Thoracic aorta (tissue), 2 donors: ENCODE results near the gene EID1. TPM values are rescaled to one million over a fixed set of nuclear protein-coding genes. Genes with fewer than 3 reads are reported as not detected.
"Not testable (repeated sequence)": the region's sequence is repeated elsewhere in the genome, so short reads cannot be mapped to it uniquely, and the experiment has no call there.

Experiments
- ATAC-seq: fragments of 150-250 bp; one replicate; pipeline ENCODE4 v1.8.0; 2017; ENCODE audit warnings: low read depth; ENCODE audit not compliant: insufficient number of reproducible peaks, low FRiP score
- DNase-seq: peaks from one replicate; pipeline ENCODE4 v3.0.0-alpha.2; 2020; ENCODE audit warnings: low spot score
- H3K27ac ChIP-seq, 2 donors: fragments of 200-600 bp; sonication (generic); 1 replicate in 1 of 2; 2 replicates in 1 of 2; pipeline ENCODE4 v1.5.1; 2016; ENCODE audit warnings: mild to moderate bottlenecking in 2 of 2, moderate library complexity in 2 of 2
- H3K27me3 ChIP-seq: fragments of 200-600 bp; sonication (generic); replicated peaks from 2 replicates; pipeline ENCODE4 v1.6.0; 2016; ENCODE audit warnings: mild to moderate bottlenecking; ENCODE audit not compliant: insufficient read depth
- H3K36me3 ChIP-seq: fragments of 200-600 bp; sonication (generic); one replicate; pipeline ENCODE4 v1.5.1; 2016
- H3K4me1 ChIP-seq, 2 donors: fragments of 200-600 bp; sonication (generic); 1 replicate in 1 of 2; 2 replicates in 1 of 2; pipeline versions ENCODE4 v1.5.1 to v1.6.0; 2016; ENCODE audit warnings: low read depth in 2 of 2, mild to moderate bottlenecking in 1 of 2; ENCODE audit not compliant: control insufficient read depth in 1 of 2
- H3K4me3 ChIP-seq: fragments of 200-600 bp; sonication (generic); 2 replicates; pipeline ENCODE4 v1.5.1; 2016; ENCODE audit warnings: mild to moderate bottlenecking
- H3K9me3 ChIP-seq: fragments of 200-600 bp; sonication (generic); 2 replicates; pipeline ENCODE4 v1.5.1; 2016
- total RNA-seq, 2 donors: library from RNA; depleted of rRNA; stranded (reverse); fragments of >200 nt; gene quantifications; one replicate each; pipeline versions ENCODE4 v1.1.0 to v1.2.3, GENCODE V29; 2016
- TF ChIP-seq, protein P1 (sequence below): fragments of 200-600 bp; sonication (generic); IDR thresholded peaks from one replicate; pipeline ENCODE4 v1.5.1; 2019; ENCODE audit warnings: antibody characterized with exemption

Gene EID1
- total RNA-seq, 2 donors from 2014 or later = 212 to 227 TPM

- H3K4me3 ChIP-seq = no peak overlapping the region
- peaks cover 0 to 7% of the 10 kb centered on the region in 2 donors for H3K4me1 ChIP-seq
- no peaks in the 10 kb centered on the region for H3K9me3 ChIP-seq
- DNase-seq = no peak
- H3K27ac ChIP-seq = peak overlapping the region in 1 of 2 donors; percentile 20
- TF ChIP-seq, protein P1, sequence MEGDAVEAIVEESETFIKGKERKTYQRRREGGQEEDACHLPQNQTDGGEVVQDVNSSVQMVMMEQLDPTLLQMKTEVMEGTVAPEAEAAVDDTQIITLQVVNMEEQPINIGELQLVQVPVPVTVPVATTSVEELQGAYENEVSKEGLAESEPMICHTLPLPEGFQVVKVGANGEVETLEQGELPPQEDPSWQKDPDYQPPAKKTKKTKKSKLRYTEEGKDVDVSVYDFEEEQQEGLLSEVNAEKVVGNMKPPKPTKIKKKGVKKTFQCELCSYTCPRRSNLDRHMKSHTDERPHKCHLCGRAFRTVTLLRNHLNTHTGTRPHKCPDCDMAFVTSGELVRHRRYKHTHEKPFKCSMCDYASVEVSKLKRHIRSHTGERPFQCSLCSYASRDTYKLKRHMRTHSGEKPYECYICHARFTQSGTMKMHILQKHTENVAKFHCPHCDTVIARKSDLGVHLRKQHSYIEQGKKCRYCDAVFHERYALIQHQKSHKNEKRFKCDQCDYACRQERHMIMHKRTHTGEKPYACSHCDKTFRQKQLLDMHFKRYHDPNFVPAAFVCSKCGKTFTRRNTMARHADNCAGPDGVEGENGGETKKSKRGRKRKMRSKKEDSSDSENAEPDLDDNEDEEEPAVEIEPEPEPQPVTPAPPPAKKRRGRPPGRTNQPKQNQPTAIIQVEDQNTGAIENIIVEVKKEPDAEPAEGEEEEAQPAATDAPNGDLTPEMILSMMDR = no peak
- no peaks in the 10 kb centered on the region for H3K36me3 ChIP-seq
- H3K27me3 ChIP-seq = no peaks in the 10 kb centered on the region
- no peak for ATAC-seq
Observed at GRCh38 chr15:48905847-48906246, 27.9 kb downstream of the EID1 start.

GRCh38 chr15:48909313-48909712, 31.4 kb downstream of the EID1 start:
- not testable (repeated sequence) for H3K9me3 ChIP-seq, H3K27ac ChIP-seq, H3K27me3 ChIP-seq, DNase-seq, H3K4me1 ChIP-seq, H3K36me3 ChIP-seq, H3K4me3 ChIP-seq, ATAC-seq

GRCh38 chr15:48910554-48910953, 32.6 kb downstream of the EID1 start:
- H3K27ac ChIP-seq, ATAC-seq: not testable (repeated sequence)

DNA sequence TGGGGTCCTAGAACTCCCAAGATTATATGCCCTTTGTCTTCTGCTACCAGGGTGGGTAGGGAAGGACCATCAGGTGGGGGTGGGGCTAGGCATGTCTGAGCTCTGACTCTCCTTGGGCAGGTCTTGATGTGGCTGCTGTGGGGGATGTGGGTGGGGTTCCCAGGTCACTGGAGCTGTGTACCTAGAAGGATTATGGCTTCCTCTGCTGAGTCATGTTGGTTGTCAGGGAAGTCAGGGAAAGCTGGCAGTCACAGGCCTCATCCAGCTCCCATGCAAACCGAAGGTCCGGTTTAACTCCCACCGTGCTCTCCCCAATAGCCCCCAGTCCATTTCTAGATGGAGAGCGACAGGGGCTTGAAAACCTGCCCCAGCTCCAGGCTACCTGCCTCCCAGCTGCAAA, 35.2 kb downstream of the EID1 start:
- no peak overlapping the region for H3K27ac ChIP-seq
- DNase-seq = no peak

More at GRCh38 chr15:48910554-48910953, 32.6 kb downstream of the EID1 start:
- not testable (repeated sequence) for H3K36me3 ChIP-seq, H3K9me3 ChIP-seq, H3K4me3 ChIP-seq, H3K4me1 ChIP-seq, H3K27me3 ChIP-seq, DNase-seq

GRCh38 chr15:48914717-48915116, 36.8 kb downstream of the EID1 start:
- Histone ChIP-seq H3K4me3 (no peak overlapping the region), H3K36me3 (no peaks in the 10 kb centered on the region), H3K27ac (no peak overlapping the region), H3K27me3 (no peaks in the 10 kb centered on the region), H3K9me3 (no peaks in the 10 kb centered on the region), H3K4me1 (no peaks in the 10 kb centered on the region)
- TF ChIP-seq, protein P1 = no peak
- DNase-seq (no peak), ATAC-seq (no peak)

More for the DNA sequence above, 35.2 kb downstream of the EID1 start:
- Histone ChIP-seq H3K9me3 (no peaks in the 10 kb centered on the region), H3K4me3 (no peak overlapping the region), H3K4me1 (no peaks in the 10 kb centered on the region), H3K36me3 (no peaks in the 10 kb centered on the region), H3K27me3 (no peaks in the 10 kb centered on the region)
- no peak for ATAC-seq
- TF ChIP-seq, protein P1 = no peak

GRCh38 chr15:48915861-48916260, 37.9 kb downstream of the EID1 start:
- TF ChIP-seq, protein P1 = no peak
- Histone ChIP-seq H3K4me1 (no peaks in the 10 kb centered on the region), H3K36me3 (no peaks in the 10 kb centered on the region), H3K27me3 (no peaks in the 10 kb centered on the region), H3K4me3 (no peak overlapping the region), H3K9me3 (no peaks in the 10 kb centered on the region), H3K27ac (no peak overlapping the region)
- DNase-seq (no peak), ATAC-seq (no peak)
